Measurements from ENCODE around the gene ECM1.
A peak's percentile ranks its signal among the peaks of the same experiment; 100 is the strongest.

Gene ECM1

GRCh38 chr1:150474869-150475268, 33.0 kb upstream of the ECM1 start:
- H3K4me3 ChIP-seq (ENCODE audit: low read length), result no peak overlapping the region
- no peak for TF ChIP-seq CTCF (conservative IDR thresholded peaks at IDR 0.05; ENCODE audit: low read length)
- DNase-seq (ENCODE audit: low read depth), result no peak

GRCh38 chr1:150476754-150477153, 31.2 kb upstream of the ECM1 start:
- no peak overlapping the region for H3K4me3 ChIP-seq (ENCODE audit: low read length)
- TF ChIP-seq CTCF (conservative IDR thresholded peaks at IDR 0.05; ENCODE audit: low read length), result no peak
- no peak for DNase-seq (ENCODE audit: low read depth)

GRCh38 chr1:150477320-150477719, 30.6 kb upstream of the ECM1 start:
- no peak overlapping the region for H3K4me3 ChIP-seq (ENCODE audit: low read length)
- TF ChIP-seq CTCF (conservative IDR thresholded peaks at IDR 0.05; ENCODE audit: low read length), result no peak
- no peak for DNase-seq (ENCODE audit: low read depth)

- no peak overlapping the region for H3K4me3 ChIP-seq (ENCODE audit: low read length)
- no peak for DNase-seq (ENCODE audit: low read depth)
- no peak for TF ChIP-seq CTCF (conservative IDR thresholded peaks at IDR 0.05; ENCODE audit: low read length)
Observed at GRCh38 chr1:150477733-150478132, 30.2 kb upstream of the ECM1 start.

- TF ChIP-seq CTCF (conservative IDR thresholded peaks at IDR 0.05; ENCODE audit: low read length), result no peak
- H3K4me3 ChIP-seq (ENCODE audit: low read length), result no peak overlapping the region
- no peak for DNase-seq (ENCODE audit: low read depth)
Observed at GRCh38 chr1:150479370-150479769, 28.5 kb upstream of the ECM1 start.

GRCh38 chr1:150479927-150480352, 28.0 kb upstream of the ECM1 start:
- H3K4me3 ChIP-seq (ENCODE audit: low read length), result no peak overlapping the region

GRCh38 chr1:150484431-150484830, 23.5 kb upstream of the ECM1 start:
- H3K4me3 ChIP-seq (ENCODE audit: low read length), result no peak overlapping the region
- no peak for TF ChIP-seq CTCF (conservative IDR thresholded peaks at IDR 0.05; ENCODE audit: low read length)
- DNase-seq (ENCODE audit: low read depth), result peak; percentile 70

More at GRCh38 chr1:150479927-150480352, 28.0 kb upstream of the ECM1 start:
- no peak for TF ChIP-seq CTCF (conservative IDR thresholded peaks at IDR 0.05; ENCODE audit: low read length)
- no peak for DNase-seq (ENCODE audit: low read depth)

Measured in AG10803 (cell line).